Anterior cingulate cortex (tissue), 58 donors: Measurements from ENCODE around the gene GTF2E1.
A peak's percentile ranks its signal among the peaks of the same experiment; 100 is the strongest.

Source experiments
- DNase-seq, 58 donors: peaks; one replicate each; lab custom pipeline; 2025; lab: John Stamatoyannopoulos, UW

GTF2E1 gene

GRCh38 chr3:120795959-120796358 lies 53.4 kb downstream of the GTF2E1 start:
- no peak for DNase-seq

DNA sequence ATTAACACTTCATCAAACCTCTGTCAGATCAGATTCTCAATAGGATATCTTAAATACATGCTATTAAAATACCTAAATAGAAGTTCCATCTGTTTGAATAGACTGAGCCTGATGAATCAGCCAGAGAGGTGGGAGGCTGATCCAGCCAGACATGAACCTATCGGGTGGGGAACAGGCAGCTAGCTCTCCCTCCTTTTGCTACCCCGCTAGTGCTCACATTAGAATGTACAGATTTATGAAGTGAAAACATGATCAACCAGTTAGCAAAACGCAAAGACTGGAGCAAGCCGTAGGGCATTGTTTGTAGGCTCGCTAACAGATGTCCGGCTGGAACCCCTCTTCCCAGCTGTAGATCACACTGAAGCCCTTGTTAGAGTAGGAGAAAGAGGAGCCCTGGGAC lies 54.4 kb downstream of the GTF2E1 start:
- peak in 11 of 58 donors; percentile 2 to 28 (median 8) for DNase-seq

- DNase-seq = no peak
Observed at GRCh38 chr3:120797857-120798256, 55.3 kb downstream of the GTF2E1 start.

DNA sequence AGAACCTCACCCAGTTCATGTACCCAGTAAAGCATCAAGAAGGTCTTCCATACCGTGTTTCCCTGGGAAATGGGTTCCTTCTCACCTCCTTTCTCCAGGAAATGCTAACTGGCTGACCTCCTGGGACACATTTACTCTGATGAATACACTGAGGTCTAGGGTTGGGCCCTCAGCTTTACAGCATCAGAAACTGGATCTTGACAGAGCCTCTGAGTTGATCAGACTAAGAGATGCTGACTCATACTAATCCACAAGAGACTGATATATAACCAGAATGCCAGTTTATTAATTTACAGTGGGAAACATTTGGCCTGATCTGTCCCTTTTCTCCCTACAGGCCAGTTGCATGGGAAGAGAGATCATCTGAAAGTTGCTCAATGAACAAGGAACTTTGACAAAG lies 55.8 kb downstream of the GTF2E1 start:
- DNase-seq = no peak

- DNase-seq = no peak
Observed at GRCh38 chr3:120800625-120801024, 58.1 kb downstream of the GTF2E1 start.

GRCh38 chr3:120801484-120801883 lies 58.9 kb downstream of the GTF2E1 start:
- no peak for DNase-seq

- no peak for DNase-seq
Observed at GRCh38 chr3:120802916-120803315, 60.4 kb downstream of the GTF2E1 start.

DNA sequence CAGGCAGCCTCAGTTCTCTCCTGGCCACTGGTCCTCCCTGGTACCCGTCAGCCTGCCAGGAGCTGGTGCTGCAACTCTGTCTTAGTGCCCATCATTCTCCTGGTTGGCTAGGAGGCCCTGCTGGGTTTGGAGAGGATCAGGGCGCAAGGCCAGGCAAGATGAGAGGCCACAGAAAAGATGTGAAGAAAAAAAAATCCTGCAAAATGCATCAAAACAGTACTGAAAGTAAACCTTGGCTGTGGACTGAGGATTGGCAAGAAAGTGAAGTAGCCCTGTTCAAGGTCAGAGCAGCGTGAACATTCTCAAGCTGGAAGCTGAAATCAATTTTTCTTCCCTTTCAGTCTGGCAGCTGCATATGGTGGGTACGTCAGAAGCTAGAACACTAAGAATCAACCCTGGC lies 74.2 kb downstream of the GTF2E1 start:
- peak in 43 of 58 donors; percentile 1 to 81 (median 41) for DNase-seq

GRCh38 chr3:120820748-120821147 lies 78.2 kb downstream of the GTF2E1 start:
- DNase-seq = no peak

GRCh38 chr3:120821426-120821825 lies 78.9 kb downstream of the GTF2E1 start:
- DNase-seq = no peak

- DNase-seq = no peak
Observed at GRCh38 chr3:120823156-120823555, 80.6 kb downstream of the GTF2E1 start.

DNA sequence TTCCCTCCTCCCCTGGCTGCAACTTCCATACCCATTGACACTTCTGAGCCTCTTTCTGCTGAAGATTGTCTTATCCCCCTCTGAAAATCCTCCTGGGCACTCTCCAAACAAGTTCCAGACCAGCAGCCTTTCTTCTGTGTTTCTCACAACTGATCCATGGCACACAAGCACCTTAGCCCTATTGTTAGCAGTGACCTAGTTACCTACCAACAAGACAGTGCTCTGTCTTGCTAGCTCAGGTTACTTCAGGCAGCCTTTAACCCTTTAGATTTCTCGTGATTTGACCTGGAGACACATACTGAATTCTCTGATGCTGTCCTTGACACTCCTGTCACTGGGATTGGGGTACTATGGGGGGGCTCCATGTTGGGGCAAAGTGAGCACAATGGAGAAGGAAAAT lies 82.1 kb downstream of the GTF2E1 start:
- no peak for DNase-seq

DNA sequence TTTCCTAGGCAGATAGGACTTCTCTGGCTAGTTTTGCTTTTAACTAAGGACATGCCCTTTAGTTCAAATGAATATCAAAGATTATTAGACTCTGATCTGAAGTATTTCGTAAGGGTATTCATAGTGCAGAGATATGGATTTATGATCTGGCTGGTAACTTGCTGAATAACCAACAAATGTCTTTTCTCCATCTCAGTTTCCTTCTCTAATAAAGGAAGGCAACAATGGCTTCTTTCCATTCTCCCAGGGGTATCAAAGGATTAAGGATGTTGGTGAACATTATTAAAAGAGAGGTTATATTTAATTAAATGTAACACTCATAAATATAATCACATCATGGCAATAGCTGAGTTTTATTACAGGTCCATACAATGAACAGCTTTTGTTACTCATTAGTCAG lies 86.3 kb downstream of the GTF2E1 start:
- no peak for DNase-seq

DNA sequence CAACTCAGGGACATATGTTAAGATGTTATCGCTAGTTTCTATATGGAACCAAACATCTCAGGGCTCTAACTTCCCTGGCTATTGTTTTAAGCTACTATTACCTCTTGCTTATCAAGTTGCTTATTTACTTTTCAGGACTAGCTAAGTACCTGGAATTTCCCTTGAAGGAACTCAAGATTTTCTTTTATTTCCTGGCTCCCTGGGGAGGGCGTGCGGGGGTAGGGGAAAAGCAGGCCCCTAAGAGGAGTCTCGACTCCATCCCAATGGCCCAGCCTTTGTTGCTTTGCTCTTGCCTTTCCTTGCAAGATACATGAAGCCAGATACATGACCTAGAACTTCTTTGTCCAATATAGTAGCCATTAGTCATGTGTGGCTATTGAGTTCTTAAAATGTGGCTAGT lies 88.5 kb downstream of the GTF2E1 start:
- DNase-seq = no peak
